Measurements from ENCODE around the gene CHN2.

DNA sequence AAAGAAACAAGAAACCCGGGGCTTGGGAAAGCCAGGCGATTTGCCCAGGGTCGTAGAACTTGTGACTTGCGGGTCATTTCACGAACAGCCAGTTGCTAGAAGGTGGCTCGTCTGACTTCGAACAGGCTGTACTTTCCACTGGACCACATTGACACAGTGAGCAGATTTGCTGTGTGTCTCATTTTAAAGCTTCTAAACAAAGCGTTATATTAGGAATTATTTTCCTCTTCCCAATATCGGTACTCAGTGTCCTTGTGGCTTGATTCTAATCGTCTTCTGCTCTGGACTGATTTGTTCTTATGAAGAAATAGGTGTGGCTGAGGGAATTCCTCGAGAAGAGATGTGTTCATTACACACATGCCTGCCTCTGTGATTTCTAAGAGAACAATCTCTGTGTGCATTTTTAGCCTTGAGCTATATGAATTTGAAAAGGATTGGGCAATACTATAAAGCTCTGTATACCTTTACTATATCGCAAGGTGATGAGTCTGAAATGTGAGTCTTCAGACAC is 219.1 kb downstream of the CHN2 start:
- no peak for TF ChIP-seq NFYB (CRISPR knock-in tag; conservative IDR thresholded peaks at IDR 0.05; ENCODE audit: low read depth)
- TF ChIP-seq, protein P1, sequence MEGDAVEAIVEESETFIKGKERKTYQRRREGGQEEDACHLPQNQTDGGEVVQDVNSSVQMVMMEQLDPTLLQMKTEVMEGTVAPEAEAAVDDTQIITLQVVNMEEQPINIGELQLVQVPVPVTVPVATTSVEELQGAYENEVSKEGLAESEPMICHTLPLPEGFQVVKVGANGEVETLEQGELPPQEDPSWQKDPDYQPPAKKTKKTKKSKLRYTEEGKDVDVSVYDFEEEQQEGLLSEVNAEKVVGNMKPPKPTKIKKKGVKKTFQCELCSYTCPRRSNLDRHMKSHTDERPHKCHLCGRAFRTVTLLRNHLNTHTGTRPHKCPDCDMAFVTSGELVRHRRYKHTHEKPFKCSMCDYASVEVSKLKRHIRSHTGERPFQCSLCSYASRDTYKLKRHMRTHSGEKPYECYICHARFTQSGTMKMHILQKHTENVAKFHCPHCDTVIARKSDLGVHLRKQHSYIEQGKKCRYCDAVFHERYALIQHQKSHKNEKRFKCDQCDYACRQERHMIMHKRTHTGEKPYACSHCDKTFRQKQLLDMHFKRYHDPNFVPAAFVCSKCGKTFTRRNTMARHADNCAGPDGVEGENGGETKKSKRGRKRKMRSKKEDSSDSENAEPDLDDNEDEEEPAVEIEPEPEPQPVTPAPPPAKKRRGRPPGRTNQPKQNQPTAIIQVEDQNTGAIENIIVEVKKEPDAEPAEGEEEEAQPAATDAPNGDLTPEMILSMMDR (IDR thresholded peaks at IDR 0.05) = no peak
- no peak for TF ChIP-seq EMX1 (CRISPR knock-in tag; IDR thresholded peaks at IDR 0.05)
- TF ChIP-seq HMGA2 (CRISPR knock-in tag; IDR thresholded peaks at IDR 0.05) = no peak
- TF ChIP-seq, protein P2, sequence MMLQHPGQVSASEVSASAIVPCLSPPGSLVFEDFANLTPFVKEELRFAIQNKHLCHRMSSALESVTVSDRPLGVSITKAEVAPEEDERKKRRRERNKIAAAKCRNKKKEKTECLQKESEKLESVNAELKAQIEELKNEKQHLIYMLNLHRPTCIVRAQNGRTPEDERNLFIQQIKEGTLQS (CRISPR knock-in tag; conservative IDR thresholded peaks at IDR 0.05) = no peak
- TF ChIP-seq, protein P3, sequence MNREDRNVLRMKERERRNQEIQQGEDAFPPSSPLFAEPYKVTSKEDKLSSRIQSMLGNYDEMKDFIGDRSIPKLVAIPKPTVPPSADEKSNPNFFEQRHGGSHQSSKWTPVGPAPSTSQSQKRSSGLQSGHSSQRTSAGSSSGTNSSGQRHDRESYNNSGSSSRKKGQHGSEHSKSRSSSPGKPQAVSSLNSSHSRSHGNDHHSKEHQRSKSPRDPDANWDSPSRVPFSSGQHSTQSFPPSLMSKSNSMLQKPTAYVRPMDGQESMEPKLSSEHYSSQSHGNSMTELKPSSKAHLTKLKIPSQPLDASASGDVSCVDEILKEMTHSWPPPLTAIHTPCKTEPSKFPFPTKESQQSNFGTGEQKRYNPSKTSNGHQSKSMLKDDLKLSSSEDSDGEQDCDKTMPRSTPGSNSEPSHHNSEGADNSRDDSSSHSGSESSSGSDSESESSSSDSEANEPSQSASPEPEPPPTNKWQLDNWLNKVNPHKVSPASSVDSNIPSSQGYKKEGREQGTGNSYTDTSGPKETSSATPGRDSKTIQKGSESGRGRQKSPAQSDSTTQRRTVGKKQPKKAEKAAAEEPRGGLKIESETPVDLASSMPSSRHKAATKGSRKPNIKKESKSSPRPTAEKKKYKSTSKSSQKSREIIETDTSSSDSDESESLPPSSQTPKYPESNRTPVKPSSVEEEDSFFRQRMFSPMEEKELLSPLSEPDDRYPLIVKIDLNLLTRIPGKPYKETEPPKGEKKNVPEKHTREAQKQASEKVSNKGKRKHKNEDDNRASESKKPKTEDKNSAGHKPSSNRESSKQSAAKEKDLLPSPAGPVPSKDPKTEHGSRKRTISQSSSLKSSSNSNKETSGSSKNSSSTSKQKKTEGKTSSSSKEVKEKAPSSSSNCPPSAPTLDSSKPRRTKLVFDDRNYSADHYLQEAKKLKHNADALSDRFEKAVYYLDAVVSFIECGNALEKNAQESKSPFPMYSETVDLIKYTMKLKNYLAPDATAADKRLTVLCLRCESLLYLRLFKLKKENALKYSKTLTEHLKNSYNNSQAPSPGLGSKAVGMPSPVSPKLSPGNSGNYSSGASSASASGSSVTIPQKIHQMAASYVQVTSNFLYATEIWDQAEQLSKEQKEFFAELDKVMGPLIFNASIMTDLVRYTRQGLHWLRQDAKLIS (CRISPR knock-in tag; IDR thresholded peaks at IDR 0.05; ENCODE audit: borderline replicate concordance) = no peak
- TF ChIP-seq SMAD3 (CRISPR knock-in tag; IDR thresholded peaks at IDR 0.05; ENCODE audit: borderline replicate concordance) = no peak
- TF ChIP-seq, protein P4, sequence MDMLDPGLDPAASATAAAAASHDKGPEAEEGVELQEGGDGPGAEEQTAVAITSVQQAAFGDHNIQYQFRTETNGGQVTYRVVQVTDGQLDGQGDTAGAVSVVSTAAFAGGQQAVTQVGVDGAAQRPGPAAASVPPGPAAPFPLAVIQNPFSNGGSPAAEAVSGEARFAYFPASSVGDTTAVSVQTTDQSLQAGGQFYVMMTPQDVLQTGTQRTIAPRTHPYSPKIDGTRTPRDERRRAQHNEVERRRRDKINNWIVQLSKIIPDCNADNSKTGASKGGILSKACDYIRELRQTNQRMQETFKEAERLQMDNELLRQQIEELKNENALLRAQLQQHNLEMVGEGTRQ (CRISPR knock-in tag; IDR thresholded peaks at IDR 0.05) = no peak
- no peak for TF ChIP-seq NR3C1 (CRISPR knock-in tag; conservative IDR thresholded peaks at IDR 0.05; ENCODE audit: low read depth)
- TF ChIP-seq, protein P5, sequence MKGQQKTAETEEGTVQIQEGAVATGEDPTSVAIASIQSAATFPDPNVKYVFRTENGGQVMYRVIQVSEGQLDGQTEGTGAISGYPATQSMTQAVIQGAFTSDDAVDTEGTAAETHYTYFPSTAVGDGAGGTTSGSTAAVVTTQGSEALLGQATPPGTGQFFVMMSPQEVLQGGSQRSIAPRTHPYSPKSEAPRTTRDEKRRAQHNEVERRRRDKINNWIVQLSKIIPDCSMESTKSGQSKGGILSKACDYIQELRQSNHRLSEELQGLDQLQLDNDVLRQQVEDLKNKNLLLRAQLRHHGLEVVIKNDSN (CRISPR knock-in tag; IDR thresholded peaks at IDR 0.05) = no peak
- no peak for TF ChIP-seq NR2C2 (CRISPR knock-in tag; IDR thresholded peaks at IDR 0.05)
- TF ChIP-seq, protein P6, sequence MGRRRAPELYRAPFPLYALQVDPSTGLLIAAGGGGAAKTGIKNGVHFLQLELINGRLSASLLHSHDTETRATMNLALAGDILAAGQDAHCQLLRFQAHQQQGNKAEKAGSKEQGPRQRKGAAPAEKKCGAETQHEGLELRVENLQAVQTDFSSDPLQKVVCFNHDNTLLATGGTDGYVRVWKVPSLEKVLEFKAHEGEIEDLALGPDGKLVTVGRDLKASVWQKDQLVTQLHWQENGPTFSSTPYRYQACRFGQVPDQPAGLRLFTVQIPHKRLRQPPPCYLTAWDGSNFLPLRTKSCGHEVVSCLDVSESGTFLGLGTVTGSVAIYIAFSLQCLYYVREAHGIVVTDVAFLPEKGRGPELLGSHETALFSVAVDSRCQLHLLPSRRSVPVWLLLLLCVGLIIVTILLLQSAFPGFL (CRISPR knock-in tag; IDR thresholded peaks at IDR 0.05; ENCODE audit: borderline replicate concordance) = no peak

All from WTC11 (cell line).